Nucleus accumbens (tissue), 56 donors: Measurements from ENCODE around the gene NALF2.

Experiments
- DNase-seq, 56 donors: peaks; one replicate each; lab custom pipeline; 2025; lab: John Stamatoyannopoulos, UW

Gene NALF2

DNA sequence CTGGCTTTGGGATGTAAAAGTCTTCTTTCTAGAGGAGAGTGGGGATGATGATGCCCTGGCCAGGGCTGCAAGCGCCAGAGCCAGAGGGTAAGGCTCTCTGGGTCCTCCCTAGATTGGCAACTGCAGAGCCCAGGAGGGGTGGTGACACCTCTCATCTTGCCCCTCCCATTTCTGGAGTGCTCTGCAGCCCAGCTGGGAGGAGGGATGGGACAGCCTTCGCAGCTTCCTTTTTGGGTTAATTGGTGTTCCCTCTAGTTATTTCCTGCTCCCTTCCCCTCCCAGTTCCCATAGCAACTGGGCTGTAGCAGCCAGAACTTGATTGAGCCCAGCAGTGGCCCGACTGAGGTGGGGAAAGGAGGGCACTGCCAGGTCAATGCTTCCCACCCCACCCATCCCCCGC, 19.2 kb downstream of the NALF2 start:
- DNase-seq, result no peak

DNA sequence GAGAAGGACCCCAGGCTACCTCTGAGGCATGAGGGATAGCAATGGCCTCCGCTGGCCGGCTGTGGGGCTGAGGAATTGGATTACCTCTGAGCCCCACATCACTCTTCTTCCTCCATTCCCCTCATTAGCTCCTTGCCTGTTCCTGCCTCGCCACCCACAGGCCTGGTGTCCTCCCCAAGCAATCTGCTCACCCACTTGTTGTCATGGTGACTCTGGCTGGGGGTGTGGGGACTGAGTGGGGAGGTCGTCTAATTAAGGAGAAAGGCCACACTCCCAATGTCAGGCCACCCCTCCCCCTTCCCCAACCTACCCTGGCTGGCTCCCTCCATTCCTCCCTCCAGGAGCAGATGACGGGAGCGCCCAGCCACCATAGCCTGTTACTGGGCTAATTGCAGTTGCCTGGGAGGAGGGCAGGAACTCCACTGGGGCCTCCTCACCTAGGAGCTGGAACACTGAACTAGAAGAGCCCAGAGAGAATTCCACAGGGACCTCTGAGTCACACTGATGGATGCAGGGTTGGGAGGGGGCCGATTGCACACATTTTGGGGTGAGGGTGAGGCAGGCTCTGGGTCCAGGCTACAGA, 20.7 kb downstream of the NALF2 start:
- DNase-seq, result no peak

DNA sequence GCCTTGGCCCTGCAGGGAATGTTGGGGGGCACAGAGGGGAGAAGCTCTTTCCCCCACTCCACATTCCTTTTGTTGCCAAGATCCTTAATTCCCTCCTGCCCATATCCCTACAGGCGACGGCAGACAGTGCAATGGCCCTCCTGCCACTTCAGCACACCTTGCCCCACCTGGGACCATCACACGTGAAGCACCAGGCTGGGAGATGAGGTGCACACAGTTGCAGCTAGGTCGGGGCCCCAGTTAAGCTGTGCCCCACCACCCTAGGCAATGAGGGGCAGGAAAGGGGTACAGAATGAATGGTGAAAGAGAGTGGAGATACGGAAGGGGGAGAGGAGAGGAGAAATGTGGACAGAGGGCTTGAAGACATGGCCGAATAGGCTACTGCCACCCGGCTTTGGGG, 26.2 kb downstream of the NALF2 start:
- DNase-seq, result no peak

DNA sequence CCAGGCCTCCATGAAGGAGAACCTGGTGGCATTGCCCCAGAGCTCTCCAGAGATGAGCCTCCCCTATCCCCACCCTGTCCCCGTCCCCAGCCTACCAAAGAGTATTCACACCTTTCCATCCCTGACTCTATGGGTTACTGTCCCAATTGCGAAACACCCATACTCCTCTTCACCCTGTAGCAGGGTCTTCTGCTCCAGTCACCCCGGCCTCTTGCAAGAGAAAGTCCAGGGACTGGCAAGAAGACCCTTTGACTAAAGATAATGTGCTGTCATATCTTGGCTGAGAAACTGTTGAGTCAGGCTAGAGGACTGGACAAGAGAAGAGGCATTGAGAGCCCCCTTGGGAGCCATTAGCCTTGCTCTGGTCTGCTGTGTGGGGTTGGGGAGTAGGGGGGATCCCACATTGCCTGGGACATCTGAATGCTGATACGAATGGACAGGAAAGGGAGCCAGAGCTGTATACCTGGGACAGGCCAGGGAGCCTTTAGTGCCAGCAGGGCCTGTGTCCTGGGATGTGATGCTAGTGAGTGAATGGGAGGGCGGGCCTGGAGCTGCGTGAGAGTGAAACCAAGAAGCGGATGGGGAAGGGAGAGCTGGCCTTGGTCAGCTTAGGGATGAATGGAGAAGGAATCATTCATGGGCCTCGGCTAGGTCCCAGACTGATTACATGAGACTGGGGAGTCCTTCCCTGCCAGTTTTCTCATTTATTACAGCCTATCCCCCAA, 27.1 kb downstream of the NALF2 start:
- no peak for DNase-seq

DNA sequence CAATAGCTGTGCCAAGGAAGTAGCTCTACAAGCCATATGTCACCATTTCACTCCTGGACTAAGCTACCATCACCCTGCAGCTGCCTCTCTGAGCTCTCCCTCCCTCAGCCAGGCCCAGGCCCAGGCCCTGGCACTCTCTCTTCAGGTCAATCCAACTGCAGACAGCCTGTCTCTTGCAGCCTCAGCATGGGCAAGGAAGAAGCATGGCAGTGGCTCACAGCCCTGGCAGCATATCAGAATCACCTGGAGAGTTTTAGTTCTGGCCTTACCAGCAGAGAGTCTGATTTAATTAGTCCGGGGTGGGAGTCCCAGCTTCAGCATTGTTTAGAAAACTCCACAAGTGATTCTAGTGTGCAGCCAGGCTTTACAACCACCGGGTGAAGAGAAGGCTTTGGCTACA, 31.5 kb downstream of the NALF2 start:
- no peak for DNase-seq

DNA sequence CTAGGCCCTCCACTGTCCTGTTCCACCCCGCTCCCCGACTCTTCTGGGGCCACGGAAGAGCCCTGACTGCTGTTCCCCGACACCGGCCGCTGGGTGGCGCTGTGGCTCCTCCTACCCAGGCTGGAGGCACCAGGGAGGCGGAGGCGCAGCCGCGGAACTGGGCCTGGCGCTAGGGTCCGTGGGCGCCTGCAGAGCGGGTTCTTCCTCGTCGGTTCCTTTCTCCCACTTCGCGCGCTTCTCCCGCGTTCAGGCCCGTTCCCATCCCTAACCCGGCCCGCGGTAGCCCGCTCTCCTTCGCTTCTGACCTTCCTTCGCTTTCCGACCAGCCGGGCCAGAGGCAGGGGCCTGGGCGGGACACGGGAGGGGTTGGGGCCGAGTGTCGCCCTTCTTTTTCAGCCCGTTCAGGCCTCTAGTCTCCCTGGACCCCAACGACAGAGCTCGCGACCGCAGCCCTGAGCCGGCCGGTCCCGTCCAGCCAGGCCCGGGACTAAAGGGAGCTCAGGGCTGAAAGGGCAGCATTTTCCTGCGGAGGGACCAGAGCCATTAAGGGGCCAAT, 34.3 kb downstream of the NALF2 start:
- peak in 49 of 56 donors; percentile 1 to 77 (median 25) for DNase-seq

DNA sequence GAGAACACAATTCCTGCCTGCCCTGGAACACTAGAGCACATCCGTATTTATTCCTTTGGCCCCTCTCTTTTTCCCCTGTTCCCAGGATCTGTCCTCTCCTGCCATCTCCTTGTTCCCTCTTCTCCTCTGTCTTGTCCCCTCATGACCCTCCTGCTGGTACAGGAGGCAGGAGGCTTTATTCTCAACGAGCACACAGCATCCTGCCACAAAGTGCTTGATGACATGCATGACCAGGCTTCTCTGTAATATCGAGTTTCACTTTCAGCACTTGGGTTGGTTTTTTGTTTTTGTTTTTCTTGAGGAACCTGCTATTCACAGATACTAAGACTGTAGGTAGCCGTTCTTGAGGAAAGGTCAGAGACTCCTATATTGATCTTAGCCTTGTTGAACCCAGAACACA, 35.3 kb downstream of the NALF2 start:
- DNase-seq, result no peak

DNA sequence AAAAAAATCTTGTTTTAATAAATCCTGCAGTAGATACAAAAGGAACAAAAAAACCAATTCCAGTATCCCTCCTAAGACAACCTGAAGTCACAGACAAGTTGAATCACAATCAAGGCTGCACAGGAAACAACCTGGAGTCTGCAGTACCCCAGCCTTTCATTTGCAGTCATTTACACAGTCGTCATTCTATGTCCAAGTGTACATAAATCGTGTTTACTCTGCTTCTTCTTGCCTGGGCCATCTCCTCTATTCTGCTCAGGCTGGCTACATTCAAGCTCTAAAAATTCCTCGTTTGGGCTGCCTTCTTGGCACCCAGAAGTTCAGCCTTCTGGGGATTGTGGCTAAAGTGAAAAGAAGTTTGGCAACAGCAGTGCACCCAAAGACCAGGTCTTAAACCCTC, 37.8 kb downstream of the NALF2 start:
- no peak for DNase-seq

DNA sequence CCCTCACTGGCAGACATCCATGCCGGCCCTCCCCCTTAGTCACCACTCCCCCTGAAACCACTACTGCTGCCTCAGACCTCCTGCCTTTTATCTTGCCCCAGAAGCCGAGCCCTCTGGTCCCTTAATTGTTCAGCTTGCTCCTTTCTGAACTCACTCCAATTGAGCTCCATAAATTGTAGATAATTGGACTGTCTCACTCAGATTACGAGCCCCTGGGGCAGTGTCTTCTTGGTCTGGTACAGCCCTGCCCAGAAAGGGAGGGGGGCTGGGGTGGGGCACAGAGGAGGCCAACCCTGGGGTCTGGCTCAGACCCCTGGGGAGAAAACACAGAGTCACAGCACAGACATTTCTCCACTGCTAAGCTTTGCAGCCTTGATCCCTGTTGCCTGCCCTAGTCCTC, 39.4 kb downstream of the NALF2 start:
- no peak for DNase-seq

DNA sequence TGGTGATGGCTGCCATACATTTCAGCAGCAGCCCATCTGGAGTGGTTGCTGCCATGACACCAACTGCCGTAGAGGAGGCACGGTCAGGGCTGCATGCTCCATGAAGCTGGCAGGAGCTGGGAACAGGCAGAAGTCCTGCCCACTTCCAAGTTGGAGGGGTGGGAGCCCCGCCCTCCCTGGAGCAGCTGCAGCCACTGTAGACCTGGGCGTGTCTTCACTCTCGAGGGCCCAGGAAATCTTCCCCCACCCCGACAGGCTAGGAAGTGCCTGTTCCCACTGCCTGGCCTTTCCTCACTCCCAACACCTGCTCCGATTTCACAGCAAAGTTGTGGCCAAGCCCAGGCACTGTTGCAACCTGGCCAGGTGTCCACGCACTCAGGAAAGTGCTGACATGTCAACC, 42.3 kb downstream of the NALF2 start:
- DNase-seq, result no peak

DNA sequence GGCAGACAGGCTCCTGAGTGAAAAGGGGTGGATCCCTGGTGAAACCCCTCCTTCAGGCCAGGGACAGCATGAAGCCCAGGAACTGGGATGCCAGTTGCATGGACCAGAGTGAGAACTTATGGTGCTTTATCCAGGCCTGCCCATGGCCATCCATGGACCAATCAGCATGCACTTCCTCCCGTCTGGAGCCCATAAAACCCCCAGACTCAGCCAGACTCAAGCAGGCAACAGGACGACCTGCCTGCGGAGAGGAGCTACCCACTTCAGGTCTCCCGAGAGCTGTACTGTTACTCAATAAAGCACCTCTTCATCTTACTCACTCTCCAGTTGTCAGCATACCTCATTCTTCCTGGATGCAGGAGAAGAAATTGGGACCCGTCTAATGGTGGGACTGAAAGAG, 42.9 kb downstream of the NALF2 start:
- DNase-seq, result no peak

DNA sequence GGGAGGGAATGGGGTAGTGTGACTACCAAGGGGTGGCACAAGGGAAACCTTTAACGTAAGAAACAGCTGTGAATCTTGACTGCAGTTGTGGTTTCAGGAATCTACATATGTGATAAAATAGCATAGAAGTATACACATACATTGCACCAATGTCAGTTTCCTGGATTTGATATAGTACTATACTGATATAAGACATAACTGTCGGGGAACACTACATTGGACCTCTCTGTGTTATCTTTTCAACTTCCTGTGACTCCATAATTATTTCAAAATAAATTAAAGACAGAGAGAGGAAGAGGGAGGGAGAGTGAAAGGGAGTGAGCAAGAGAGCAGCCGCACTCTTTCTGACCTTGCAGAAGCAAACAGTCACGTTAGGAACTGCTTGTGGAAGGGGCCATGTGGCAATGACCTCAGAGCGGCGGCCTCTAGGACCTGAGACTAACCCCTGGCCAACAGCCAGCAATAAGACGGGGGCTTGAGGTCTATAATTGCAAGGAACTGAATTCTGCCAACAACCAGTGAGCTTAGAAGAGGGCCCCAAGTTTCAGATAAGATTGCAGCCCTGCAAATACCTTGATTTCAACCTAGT, 47.4 kb downstream of the NALF2 start:
- no peak for DNase-seq

DNA sequence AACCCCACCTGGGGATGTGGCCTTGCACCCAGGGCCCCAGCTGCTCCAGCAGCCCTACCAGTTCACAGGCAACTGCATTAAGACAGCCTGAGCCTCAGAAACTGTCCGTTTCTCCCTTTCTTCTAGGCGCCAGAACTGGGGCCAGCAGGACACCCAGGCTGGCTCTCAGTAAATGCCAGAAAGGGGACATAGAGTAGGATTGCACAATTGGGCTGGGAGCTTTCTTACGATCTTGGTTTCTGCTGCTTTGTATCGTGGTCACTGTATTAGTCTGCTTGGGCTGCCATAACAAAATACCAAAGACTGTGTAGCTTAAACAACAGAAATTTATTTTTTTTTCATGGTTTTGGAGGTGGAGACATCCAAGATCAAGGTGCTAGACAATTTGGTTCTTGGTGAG, 48.4 kb downstream of the NALF2 start:
- no peak for DNase-seq
